Measurements from ENCODE around the gene MT1M.
"Not testable (repeated sequence)": the region's sequence is repeated elsewhere in the genome, so short reads cannot be mapped to it uniquely, and the experiment has no call there.

MT1M gene

DNA sequence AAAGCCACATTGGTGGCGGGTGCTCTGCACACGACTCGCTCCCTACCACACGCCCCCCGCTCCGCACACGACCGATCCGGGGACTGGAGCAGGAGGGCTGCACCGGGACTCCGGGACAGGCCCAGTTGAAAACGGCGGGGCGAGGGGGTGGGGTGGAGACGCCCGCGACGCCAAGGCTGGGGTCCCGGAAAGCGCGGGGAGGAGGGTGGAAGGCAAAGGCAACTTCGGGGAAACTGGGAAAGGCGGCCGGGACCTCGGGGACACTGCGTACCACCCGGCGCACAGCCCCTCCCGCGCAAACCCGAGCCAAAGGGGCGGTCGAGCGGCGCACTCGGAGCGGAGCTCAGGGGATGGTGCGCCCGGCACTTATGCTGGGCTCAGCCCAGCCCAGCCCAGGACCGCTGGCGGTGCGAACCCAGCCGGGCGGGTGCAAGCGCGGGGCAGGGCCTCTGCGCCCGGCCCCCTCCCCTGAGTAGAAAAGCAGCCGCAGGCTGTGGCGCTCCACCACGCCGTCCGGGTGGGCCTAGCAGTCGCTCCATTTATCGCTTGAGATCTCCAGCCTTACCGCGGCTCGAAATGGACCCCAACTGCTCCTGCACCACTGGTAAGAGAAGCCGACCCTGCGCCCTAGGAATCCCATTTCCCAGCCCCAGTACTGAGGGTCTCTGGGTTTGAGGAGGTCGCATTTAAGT is at the start of gene MT1M:
MT1M (plus strand) TSS at position 504 of the 692 bp plus-strand sequence; CDS start at position 577, 73 bp downstream.
- DNase-seq = no peak

DNA sequence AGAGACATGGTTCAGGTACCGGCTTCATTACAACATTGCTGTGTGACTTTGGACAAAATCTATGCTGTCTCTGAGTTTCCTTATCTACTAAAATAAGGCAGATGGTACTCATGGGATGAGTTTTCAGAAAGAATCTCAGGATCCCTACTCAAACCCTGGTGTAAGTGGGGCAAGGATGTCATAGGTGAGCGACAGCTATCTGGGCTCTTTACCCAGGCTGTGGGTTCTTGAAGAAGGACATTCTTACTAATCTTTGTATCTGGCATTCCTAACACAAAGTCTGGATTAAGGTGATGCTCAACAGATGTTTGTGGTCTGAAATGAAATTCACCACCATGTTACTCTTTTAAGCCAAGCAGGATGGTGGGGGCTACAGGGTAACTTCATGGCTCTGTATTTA is 49.5 kb upstream of the MT1M start:
- DNase-seq = not testable (repeated sequence)

DNA sequence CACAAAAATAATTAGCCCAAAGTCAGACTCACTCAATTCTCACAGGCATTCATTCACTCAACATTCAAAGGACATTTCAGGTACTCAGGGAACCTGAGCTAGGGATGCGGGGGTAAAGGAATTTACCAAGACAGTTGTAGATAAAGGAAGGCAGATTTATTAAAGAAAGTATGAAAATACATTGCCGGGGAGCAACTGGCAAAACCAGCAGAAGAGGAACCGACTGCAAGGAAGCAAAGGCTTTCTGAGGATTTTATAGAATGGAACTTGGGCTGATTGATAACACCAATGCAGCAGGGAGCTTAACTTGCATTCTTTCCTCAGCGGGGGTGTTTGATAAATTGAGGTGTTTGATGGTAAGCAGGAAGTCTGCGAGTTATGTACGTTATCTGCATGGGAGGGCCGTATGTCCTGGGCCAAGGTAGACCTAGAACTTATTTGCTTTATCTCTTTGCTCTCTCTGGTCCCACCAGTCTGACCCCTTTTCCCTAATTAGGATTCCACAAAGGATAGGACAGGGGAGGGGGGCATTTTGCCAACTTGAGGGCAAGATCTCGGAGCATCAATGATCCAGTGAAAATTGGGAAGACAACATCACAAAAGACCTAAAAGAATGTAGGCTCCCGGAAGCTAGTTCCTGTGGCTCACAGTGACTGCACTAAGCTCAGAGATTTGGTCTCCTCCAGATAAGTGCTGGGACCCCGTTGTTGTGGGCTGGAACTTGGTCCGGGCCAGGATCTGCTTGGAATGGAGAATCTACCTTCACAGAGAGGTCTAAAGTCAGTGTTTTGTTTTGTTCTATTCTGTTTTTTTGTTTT is 48.9 kb upstream of the MT1M start:
- DNase-seq = no peak

DNA sequence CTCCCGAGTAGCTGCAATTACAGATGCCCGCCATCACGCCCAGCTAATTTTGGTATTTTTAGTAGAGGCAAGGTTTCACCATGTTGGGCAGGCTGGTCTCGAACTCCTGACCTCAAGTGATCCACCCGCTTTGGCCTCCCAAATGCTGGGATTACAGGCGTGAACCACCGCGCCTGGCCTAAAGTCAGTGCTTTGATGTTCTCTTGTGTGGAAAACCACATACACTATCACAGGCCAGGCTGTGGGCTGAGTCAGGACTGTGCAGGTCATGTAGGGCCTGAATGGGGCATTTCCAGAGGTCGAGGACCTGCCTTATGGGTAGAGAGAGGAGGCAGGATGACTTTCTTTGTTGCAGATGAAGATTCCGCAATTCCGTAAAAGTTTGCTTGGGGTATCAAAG is 48.2 kb upstream of the MT1M start:
- no peak for DNase-seq

DNA sequence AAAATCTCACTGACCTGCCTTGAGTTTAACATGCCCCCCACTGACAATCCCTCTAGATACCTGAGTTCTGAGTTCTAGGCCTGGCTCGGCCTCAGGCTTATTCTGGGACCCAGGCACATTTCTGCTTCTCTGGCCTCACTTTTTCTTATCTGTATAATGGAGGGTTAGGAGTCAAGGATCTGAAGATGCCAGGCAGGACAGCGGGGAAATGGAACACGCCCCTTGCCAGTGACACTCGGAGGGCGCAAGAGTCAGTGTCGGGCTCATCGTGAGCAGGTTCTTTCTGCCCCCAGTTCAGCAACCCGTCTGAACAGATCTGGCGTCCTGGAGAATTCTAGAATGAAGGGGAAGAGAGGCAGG is 43.7 kb upstream of the MT1M start:
- DNase-seq = no peak

DNA sequence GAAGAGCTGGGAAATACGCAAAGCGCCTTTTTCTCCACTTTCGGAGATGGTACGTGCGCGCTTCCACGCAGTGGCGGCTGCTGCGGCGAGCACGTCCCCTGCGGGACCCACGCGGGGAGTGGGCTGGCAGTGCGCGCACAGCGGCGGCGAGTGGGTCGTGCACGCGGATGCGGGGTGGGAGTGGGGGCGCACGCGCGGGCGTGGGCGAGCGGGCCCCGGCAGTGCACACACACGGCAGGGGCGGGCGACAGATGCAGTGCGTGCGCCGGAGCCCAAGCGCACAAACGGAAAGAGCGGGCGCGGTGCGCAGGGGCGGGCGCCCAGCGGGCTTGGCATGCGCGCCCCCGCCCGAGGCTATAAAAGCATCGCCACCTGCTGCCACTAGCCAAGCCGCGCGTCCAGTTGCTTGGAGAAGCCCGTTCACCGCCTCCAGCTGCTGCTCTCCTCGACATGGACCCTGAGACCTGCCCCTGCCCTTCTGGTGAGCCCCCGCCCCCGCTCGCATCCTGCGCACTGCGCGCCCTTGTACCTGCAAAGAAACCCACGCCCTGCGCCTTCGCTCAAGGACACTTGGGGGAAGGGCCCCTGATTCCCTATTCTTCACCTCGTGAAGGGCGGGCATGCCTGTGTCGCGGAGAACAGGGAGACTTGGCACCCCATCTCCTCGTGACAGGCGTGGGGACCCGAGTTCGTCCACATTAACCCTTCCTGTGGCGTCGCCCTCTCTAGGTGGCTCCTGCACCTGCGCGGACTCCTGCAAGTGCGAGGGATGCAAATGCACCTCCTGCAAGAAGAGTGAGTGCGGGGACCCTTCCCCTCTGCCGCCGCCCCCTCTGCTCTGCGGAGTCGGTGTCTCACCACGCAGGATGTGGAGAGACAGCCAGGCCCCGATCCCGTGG is 43.1 kb upstream of the MT1M start, which contains the start of gene MT3:
MT3 (plus strand) TSS at position 388 of the 899 bp plus-strand sequence; CDS start at position 451, 63 bp downstream.
- no peak for DNase-seq

DNA sequence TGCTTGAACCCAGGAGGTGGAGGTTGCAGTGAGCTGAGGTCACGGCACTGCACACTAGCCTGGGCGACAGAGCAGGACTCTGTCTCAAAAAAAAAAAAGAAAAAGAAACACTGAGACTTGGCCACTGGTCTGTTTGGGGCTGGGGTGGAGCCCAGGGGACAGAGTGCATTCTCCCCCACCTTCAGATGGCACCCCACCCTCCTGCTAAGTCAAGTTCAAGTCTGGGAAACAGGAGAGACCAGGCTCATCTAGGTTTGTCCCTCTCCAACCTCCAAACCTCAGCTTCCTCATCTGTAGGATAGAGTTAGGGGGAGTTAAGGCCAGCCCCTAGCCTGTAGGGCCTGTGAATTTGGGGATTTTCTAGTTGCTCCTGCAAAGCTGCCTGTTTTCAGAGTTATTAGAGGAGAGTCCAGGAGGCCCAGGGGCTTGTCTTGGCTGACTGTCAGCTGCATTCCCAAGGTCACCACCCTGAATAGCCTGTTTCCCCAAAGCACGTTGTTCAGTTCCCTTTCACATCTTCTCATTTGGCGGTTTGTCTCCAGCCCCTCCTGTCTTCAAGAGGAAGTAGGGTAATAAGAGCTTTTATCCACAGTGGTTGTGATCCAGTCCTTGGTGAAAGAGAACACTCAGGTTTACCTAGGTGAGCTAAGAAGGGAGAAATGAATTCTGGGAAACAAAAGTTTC is 40.9 kb upstream of the MT1M start:
- DNase-seq = no peak

DNA sequence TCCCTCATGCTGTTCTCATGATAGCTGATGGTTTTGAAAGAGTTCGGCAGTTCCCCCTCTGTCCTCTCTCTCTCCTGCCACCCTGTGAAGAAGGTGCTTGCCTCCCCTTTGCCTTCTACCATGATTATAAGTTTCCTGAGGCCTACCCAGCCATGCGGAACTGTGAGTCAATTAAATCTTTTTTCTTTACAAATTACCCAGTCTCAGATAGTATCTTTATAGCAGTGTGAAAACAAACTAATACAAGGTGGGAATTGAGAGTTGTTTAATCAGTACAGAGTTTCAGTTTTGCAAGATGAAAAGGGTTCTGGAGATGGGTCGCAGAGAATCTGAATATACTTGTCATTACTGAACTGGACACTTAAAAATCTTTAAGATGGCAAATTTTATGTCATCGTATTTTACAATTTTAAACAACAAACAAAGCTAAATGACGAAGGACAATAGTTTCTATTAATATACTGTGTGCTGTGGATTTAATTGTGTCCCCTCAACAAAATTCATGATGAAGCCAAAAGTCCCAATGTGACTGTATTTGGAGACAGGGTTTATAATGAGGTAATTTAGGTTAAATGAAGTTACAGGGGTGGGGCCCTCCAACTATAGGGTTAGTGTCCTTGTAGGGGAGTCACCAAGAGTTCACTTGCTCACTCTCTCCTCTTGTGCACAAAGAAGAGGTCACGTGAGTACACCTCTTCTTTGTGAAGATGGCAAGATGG is 38.7 kb upstream of the MT1M start:
- no peak for DNase-seq

DNA sequence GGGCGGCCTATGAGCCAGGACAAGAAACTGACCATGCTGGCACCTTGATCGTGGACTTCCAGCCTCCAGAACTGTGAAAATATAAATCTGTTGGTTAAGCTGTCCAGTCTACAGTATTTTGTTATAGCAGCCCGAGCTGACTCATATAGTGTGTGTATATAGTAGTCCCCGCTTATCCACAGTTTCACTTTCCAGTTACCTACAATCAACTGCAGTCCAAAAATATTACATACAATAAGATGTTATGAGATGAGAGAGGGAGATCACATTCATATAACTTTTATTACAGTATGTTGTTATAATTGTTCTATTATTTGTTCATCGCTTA is 38.2 kb upstream of the MT1M start:
- no peak for DNase-seq

DNA sequence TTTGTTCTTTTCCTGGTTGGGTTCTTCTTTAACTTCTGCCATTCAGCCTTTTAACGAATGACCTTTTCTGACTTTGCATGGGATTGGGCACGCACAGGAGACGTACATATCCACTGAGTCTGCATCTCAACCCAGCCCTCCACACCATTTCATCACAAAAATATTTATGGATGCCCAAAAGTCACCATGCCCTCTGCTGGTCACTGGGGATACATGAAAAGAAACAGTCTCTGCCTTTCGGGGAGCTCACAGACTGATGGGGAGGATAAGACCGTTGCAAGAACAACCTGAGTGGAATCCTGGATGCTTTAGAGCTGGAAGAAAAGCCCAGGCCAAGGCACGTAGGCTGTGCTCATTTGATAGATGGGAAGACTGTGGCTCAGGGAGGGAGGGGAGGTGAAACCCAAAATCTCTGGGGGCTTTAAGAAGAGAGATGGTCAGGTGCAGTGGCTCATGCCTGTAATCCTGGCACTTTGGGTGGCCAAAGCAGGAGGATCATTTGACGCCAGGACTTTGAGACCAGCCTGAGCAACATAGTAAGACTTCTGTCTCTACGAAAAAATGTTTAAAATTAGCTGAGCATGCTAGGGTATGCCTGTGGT is 32.0 kb upstream of the MT1M start:
- peak; percentile 54 for DNase-seq

DNA sequence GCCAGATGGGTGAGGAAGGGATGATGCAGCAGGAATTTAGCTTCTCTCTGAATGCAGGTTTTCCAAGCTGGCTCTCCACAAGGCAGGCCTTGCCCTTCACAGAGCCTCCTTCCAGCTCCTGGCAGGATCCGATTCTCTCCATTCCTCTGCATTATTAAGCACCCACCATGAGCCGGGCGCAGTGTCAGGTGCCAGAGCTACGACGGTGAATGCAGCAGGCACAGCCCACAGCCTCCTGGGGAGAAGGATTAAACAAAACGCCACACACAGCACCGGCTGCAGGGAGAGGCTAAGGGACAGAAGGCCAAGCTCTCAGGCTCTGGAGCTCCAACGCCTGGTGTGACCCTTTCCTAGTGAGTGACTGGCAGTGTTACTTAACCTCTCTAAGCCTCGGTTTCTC is 31.1 kb upstream of the MT1M start:
- no peak for DNase-seq

DNA sequence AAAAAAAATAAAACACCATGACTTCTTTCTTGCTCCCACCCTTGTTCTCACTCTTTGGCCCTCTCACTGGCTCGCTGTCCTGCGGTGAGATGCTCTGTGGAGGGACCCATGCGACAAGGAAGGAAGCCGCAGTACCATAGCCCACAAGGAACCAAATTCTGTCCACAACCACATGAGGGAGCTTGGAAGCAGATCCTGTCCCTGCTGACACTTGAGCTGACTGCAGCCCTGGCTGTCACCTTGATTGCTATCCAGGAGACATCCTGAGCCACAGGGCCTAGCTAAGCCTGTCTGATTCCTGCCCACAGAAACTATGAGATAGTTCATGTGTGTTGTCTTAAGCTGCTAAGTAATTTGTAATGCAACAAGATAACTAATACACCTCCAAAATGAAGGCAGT is 28.9 kb upstream of the MT1M start:
- DNase-seq = no peak

DNA sequence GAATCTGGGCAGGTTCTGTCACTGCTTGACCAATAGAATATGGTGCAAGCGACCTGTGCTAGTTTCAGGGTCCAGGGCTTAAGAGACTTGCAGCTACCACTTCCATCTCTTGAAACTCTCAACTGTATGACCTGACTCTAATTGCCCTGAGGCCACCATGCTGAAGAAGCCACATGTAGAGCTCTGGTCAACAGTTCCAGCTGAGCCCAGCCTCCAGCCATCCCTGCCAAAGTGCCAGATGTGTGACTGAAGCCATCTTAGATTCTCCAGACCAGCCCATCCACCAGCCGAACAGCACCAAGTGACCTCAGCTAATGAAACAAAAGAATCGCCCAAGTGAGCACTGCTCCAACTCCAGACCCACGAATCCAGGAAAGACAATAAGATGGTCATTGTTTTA is 27.5 kb upstream of the MT1M start:
- no peak for DNase-seq

DNA sequence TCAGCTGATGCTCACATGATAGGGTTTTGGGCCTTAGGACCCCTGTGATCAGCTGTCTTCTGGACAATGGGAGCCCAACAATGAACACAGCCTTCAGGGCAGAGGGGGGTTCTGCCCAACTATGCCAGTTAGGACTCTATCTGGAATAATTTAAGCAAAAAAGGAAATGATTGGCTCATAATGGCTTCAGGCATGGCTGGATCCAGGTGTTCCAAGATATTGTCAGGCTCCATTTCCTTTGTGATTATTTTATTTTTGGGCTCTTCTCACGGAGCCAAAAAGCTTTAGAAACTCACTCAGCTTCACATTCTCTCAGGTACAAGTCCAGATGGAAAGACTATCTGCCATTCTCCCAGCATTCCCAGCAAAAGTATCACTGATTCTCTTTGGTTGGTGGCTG is 27.0 kb upstream of the MT1M start:
- no peak for DNase-seq

DNA sequence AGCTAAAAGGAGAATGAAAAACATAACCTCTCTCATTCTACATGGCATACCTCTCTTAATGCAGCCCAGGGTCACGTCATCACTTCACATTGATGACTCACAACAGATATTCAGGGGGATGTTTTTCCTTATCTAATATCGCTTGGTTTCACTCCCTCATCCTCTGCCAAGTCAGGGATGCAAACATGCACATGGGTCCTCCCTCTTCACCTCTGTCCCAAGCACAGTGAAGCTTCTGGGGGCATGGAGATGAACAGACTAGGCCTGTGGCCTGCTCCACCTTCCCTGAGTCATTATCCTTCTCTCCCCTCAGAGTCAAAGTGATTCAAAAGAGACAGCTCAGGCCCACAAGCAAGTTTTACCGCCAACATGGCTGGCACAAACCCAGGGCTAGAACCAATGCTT is 26.4 kb upstream of the MT1M start:
- DNase-seq = no peak

DNA sequence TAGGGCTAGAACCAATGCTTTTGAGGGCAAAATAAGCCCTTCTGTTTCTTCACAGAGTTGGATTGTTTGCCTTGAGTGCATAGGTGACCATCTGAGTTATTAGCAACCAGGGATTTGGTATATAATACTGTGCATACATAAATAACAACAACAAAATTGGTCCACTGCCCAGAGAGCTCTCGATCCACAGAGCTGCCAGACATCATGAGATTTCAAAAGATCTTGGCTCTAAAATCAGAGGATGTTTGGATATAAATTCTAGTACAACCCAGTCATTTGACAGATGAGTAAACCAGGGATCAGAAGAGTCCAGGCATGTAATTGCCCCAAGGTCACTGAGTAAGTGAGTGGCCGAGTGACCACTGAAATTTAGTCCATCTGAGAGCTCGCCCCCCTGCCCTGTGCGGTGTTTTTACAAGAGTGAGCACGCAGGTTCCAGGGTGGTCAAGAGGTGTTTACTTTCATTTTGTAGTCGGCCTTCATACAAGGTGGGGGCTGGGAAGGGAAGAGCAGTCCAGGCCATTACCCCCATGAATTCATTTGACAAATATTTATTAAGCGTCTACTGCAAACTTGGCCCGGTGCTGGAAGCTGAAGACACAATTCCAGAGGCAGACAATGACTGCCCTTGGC is 25.9 kb upstream of the MT1M start:
- no peak for DNase-seq

DNA sequence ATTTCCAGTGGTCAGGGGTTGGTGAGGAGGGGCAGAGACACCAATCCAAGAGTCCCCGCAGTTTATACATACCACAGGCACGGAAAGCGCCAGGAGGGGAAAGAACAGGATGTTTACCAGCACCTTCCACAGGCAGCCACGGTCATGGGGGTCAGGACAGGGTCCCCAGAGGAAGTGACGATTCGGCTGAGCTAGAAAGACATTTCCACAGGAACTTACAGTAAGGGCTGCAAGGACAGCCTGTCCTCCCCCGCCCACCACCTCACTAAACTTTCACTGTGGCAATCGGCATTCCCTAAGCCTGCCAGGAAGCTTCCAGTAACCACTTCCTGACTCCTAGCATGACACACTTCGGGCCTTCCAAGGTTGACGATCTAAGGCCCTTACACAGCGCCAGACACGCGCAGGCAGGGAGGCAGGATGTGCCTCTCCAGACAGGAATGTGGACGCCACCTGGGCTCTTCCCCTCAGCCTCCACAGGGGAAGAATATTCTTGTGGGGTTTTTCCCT is 25.3 kb upstream of the MT1M start:
- DNase-seq = no peak

DNA sequence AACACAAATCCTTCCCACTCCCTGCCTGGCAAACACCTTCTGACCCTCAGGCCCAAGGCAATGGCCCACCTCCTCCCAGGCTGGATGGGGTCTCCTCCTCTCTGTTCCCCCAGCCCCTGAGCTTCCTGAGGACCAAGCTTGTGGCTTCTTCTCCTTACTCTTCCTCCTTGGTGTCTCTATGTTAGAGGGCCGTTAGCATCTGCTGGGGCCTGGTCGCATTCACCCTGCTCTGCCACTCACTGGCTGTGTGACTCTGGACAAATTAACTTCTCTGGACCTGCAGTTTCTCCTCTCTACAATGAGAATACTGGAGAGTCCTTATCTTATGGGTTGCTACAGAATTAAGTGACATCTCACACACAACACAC is 24.8 kb upstream of the MT1M start:
- DNase-seq = no peak

DNA sequence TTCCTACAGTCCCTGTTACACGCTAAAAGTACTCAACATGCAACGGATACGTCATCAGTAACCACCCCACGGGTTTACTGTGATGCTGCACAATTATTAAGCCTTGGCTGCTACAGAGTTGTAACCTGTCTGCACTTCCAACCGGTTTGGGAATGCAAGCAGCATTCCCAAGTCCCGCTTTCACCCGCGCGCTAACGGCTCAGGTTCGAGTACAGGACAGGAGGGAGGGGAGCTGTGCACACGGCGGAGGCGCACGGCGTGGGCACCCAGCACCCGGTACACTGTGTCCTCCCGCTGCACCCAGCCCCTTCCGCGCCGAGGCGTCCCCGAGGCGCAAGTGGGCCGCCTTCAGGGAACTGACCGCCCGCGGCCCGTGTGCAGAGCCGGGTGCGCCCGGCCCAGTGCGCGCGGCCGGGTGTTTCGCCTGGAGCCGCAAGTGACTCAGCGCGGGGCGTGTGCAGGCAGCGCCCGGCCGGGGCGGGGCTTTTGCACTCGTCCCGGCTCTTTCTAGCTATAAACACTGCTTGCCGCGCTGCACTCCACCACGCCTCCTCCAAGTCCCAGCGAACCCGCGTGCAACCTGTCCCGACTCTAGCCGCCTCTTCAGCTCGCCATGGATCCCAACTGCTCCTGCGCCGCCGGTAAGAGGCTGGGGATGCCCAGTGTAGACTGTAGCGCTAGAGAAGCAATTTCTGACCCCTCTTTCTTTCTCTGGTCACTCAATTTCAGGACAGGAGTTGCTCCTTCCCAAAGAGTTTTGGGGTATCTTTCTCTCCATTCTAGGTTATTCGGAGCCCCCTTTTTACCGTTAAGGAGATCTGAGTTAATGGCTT is 24.2 kb upstream of the MT1M start, which contains the start of gene MT2A:
MT2A (plus strand) TSS at position 542 of the 833 bp plus-strand sequence; CDS start at position 614, 72 bp downstream.
- DNase-seq = peak; percentile 87

DNA sequence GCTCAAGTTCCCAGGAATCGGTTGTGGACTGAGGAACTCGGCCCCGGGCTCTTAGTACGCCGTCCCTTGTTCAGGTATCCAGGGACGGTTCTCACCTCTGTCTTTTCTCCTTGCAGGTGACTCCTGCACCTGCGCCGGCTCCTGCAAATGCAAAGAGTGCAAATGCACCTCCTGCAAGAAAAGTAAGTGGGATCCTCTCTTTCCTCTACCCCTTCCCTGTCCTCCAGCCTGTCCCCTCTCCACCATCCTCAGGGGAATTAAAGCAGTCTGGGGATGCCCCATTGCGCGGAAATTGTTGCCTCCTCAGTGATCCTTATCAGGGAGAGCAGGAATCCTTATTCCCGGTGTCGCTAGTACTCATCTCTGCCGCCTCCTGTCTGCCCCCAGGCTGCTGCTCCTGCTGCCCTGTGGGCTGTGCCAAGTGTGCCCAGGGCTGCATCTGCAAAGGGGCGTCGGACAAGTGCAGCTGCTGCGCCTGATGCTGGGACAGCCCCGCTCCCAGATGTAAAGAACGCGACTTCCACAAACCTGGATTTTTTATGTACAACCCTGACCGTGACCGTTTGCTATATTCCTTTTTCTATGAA is 23.5 kb upstream of the MT1M start:
- no peak for DNase-seq
